ENCODE measurements around the gene CABP7.

The CABP7 gene

DNA sequence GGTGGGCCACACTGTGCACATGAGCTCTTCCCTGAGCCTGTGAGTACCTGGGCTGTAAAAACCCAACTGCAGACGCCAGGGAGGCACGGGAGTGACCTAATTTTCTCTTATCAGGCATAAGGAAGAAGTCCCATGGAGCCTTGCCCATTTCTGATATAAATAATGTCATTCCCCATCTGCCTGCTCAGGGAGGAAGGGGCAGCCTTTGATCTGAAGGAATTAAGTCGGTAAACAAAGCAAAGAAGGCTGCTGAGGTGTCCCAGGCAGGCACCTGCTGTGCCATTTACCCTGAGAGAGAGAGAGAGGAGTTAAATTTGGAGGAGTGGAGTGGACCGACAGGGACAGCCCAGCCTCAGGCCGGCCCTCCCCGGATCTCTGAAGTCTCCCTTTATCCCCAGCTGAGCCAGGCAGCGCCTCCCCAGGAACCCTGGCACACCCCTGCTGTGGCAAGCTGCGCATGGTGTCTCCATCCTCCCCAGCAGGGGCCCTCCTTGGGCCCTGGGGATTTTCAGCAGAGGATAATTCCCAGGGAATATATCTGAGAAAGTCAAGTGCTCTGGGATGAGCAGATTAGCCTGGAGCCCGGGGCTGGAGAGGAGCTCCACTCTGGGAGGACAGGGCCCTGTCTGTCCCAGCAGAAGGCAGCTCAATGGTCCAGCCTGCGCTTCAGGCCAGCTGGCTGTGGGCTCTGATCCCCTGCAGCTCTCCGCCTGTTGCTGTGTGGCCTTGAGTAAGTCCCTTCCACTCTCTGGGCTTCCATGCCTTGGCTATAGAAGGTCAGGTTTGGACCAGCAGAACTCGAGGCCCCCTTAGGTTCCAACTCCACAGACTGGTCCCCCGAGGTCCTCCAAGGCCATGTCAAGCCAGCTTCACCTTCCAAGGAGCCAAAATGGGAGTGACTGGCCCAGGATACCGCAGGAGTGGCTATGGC lies 17.5 kb upstream of the CABP7 start:
- no peak for DNase-seq (ENCODE audit: low read depth in 2 of 2)

DNA sequence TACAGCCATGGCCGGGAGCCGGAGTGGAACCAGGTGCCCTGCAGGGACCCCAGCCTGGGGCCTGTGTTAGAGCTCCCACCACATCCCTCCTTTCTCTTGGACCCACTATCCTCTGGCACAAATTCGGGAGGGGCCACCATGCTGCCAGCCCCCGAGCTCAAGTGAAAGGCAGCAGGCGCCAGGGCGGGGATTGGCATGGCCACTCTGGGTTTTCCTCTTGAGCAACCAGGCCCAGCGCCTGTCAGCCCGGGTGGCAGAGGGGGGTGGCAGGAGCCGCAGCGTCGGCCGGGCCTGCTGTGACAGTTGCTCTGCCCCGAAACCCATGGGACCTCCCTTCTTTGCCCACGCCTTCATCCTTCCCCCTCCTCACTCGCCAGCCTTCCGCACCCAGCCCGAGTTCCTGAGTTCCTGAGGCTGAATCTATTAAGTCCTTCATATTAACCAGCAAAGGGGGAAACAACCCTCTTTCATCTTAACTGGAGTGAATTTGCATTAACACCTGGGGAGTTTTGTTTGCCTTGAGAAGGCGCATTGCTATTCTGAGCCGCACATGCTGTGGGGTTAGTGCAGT lies 16.8 kb upstream of the CABP7 start:
- DNase-seq (ENCODE audit: low read depth in 2 of 2): no peak

- DNase-seq (ENCODE audit: low read depth in 2 of 2): no peak
Measured at GRCh38 chr22:29703569-29704195, 16.1 kb upstream of the CABP7 start.

DNA sequence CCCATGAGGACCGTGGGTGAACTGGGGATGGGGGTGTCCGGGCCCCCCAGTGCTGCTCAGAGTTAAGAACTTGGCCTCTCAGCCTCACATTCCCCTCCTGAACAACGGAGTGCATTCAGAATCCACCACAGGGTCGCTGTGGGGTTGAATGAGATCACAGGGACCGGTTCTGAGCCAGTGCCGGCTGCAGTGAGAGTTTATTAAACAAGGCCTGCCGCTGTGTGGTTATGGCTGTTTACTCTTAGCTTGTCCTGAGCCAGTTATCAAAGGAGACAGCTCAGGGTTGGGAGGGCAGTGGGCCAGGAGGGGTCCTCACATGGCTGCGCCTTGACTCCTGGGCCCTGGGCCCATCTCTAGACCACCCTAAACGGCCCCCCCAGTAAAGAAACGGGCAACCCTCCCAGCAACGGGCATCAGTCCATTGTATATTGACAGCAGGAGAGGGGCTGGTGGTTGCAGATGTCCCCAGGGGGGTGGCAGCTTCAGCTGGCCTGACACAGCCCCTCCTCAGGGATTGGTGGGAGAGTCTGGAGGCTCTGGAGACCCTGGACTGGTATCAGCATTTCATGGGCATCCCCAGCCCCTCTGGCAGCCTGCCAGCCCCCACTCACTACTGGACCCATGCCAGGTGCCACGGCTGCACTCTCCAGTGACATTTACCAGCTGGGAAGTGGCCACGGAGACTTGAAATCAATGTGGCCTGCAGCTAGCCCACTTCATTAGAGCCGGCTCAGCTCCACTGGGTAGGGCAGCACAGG lies 15.1 kb upstream of the CABP7 start:
- DNase-seq (ENCODE audit: low read depth in 2 of 2): no peak

- DNase-seq (ENCODE audit: low read depth in 2 of 2): no peak
Measured at GRCh38 chr22:29705651-29706050, 14.2 kb upstream of the CABP7 start.

- DNase-seq (ENCODE audit: low read depth in 2 of 2): no peak
Measured at GRCh38 chr22:29706486-29706885, 13.3 kb upstream of the CABP7 start.

- DNase-seq (ENCODE audit: low read depth in 2 of 2): no peak
Measured at GRCh38 chr22:29707010-29707409, 12.8 kb upstream of the CABP7 start.

DNA sequence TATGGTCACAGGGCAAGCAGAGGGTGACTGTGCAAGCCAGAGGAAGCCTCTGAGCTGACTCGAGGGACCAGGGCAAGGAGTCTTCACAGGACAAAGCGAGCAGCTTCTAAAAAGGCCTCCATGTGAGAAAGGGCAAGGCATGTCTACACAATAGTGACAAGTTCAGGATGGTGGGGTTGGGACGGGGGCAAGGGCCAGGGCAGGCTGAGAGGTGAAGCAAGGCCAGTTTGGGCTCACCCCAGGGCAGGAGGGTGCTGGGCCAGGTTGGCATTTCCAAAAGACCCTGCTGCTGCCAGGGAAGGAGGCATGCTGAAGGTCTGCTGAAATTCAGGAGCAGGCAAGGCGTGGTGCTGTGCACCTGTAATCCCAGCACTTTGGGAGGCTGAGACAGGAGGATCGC lies 12.3 kb upstream of the CABP7 start:
- no peak for DNase-seq (ENCODE audit: low read depth in 2 of 2)

GRCh38 chr22:29710193-29710592 lies 9.6 kb upstream of the CABP7 start:
- no peak for DNase-seq (ENCODE audit: low read depth in 2 of 2)

GRCh38 chr22:29710922-29711593 lies 8.7 kb upstream of the CABP7 start:
- no peak for DNase-seq (ENCODE audit: low read depth in 2 of 2)

GRCh38 chr22:29712119-29712518 lies 7.7 kb upstream of the CABP7 start:
- no peak for DNase-seq (ENCODE audit: low read depth in 2 of 2)

DNA sequence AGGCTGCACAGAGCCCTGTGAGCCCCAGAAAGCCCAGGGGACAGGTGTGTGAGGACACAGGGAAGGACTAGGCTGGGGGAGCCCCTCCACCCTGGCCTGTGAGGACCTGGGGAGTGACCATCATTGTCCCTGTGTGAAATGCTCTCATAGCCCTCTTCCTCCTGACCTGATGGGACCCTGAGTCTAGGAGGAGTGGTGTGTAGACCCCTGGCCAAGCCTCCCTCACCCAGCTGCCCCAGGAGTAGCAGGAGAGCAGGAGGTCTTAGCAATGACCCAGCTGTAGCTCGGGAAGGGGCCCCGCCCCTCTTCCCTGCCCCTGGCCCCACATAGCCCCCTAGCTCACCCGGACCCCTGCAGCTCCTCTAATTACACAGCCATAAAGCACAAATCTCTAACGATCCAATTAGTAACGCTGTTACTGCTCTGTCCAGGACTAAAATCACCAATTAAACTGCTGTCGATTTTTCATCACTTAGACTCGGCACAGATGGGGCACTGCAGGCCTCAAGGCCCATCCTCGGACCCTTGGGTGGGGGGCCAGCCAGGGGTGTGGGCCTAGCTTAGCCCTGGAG lies 6.6 kb upstream of the CABP7 start:
- no peak for DNase-seq (ENCODE audit: low read depth in 2 of 2)

GRCh38 chr22:29715240-29715639 lies 4.6 kb upstream of the CABP7 start:
- DNase-seq (ENCODE audit: low read depth in 2 of 2): no peak

DNA sequence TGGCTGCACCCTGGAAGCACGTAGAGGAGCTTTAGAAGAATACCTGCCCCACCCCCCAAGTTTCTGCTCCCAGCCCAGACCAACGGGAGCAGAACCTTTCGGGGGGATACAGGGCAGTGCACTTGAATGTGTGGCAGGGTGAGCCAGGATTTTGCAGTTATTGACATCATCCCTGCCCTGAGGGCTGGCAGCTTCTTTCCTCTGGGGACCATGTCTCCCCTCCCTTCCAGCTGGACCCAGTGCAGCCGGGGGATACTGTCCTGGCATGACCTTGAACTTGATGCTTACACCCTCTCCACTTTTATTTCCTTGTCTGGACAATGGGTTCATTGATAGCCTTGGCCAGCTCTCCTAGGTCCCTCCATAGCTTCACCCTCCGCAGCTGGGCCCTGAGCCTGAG lies 4.1 kb upstream of the CABP7 start:
- no peak for DNase-seq (ENCODE audit: low read depth in 2 of 2)

DNA sequence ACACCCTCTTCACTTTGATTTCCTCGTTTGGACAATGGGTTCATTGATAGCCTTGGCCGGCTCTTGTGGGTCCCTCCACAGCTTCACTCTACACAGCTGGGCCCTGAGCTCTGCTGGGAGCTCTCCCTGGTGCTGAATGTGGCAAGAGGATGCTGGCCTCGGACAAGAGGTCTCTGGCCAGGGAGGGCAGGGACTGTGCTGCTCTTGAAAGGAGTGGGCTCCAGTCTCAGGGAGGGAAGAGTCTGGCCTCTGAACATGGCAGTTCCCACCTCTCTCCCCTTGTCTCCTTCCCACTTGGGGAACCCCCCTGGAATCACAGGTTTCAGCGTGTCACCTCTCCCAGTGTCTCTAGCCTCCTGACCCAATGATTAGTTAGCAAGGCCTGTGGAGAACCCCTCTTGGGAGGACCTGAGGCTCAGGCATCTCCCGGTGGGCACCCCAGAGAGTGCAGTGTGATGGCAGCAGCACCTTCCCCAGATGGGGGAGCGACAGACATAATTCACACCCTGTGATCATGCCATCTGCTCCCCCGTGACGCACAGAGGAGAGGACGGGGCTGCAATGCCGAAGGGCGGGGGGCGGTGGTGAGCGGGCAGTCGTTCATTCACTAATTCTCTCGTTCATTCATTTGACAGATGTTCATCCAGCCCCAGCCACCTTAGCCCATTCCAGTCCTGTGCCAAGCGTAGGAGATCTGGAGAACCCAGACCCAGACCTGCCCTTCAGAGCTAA lies 2.8 kb upstream of the CABP7 start:
- DNase-seq (ENCODE audit: low read depth in 2 of 2): no peak

DNA sequence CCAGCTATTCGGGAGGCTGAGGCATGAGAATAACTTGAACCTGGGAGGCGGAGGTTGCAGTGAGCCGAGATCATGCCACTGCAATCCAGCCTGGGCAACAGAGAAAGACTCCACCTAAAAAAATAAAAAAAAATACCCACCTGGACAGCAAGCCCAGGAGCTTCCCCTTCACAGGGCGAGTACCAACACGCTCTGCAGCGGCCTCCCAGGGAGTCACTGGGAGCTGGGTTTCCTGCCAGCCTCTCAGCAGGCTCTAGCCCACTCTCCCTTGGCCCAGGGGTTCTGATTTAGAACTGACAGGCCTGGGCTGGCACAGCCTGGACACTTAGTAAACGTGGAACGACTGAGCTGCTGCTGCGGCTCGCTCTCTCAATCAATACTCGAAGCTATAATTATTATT lies 2.0 kb upstream of the CABP7 start:
- DNase-seq (ENCODE audit: low read depth in 2 of 2): no peak

DNA sequence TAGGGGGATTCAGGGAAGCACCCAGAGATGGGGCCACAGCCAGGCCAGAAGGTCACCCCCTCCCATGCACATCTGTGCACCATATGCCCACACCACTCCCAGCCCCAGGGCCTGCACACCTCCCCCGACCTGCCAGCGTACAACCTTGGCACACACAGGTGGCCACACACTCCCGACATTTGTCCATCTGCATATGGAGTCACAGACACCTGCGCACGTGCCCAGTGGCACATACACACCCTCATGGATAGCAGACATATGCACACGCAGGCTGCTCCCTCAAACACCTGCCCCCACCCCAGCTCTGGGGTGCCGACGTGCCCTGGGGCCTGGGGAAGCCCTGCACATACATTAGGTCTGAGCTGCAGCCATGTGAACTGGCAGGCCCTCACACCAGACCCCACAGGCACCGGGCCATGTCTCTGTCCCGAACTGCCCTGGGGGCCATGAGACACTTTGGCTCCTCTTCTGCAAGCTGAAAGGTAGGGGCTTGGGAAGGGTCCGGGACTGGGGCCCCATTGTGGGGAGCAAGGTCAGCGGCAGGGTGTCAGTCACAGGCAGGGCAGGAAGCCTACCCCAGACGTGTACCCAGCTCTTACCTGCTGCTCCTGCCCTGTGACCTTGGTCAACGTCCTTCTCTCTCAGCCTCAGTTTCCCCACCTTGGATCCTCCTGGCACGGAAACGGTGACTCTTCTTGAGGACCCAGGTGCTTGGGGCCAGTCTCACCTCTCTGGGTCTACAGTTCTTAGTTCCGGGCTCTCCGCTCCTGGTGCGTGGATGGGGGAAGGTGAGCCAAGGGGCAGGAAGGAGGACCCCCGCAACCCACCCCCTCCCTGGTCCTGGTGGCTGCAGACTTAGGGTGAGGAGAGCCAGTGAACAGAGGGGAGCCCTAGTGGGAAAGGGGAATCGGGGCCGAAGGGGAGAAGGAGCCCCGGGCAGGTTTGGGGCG lies 579 bp upstream of the CABP7 start:
- DNase-seq (ENCODE audit: low read depth in 2 of 2): no peak

GRCh38 chr22:29720811-29721323 lies 1.1 kb downstream of the CABP7 start:
- no peak for DNase-seq (ENCODE audit: low read depth in 2 of 2)

DNA sequence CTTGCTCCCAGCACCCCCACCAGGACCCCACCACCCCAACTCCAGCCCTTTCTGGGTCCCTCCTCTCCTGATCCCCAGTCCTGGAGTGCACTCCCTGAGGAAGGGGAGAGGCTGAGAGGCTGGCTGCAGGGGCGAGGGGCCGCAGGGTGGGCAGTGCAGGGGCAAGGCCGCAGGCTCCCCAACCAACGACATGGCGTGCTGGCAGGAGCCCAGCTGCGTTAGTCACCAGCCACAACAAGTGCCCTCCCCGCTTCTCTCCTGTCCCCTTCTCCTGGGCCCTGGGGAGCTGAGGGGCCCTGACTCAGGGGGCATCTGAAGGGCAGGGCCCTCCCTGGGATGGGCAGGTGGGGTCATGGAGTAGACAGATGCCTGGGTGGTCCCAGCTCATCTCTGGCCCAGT lies 2.3 kb downstream of the CABP7 start:
- DNase-seq (ENCODE audit: low read depth in 2 of 2): no peak
